Liver (tissue), 3 donors: ENCODE results near the gene ZNF334.

Source experiments
- CTCF ChIP-seq: fragments of 150-350 bp; IDR thresholded peaks from 2 replicates; pipeline ENCODE4 v1.5.1; 2017; ENCODE audit warnings: improper control_type of control experiment, low read depth, low read length; ENCODE audit not compliant: missing input control
- FOXA1 ChIP-seq: IDR thresholded peaks from 2 replicates; pipeline ENCODE4 v1.6.1; 2016; ENCODE audit warnings: antibody characterized with exemption
- HNF4G ChIP-seq: IDR thresholded peaks from 2 replicates; pipeline ENCODE4 v1.6.1; 2016; ENCODE audit warnings: antibody characterized with exemption
- RAD21 ChIP-seq, 2 donors: IDR thresholded peaks; 2 replicates each; pipeline ENCODE4 v1.6.1; 2016; ENCODE audit warnings: antibody characterized with exemption in 2 of 2, mild to moderate bottlenecking in 2 of 2
- REST ChIP-seq: IDR thresholded peaks from 2 replicates; pipeline ENCODE4 v1.6.1; 2016; ENCODE audit warnings: antibody characterized with exemption, mild to moderate bottlenecking
- RXRA ChIP-seq, 2 donors: IDR thresholded peaks; 2 replicates each; pipeline ENCODE4 v1.6.1; 2017 to 2018; ENCODE audit warnings: antibody characterized with exemption in 2 of 2, mild to moderate bottlenecking in 1 of 2
- TAF1 ChIP-seq: conservative IDR thresholded peaks from 2 replicates; pipeline ENCODE4 v1.6.1; 2016; ENCODE audit warnings: antibody characterized with exemption, mild to moderate bottlenecking
- TF ChIP-seq, protein P1 (sequence below): IDR thresholded peaks from 2 replicates; pipeline ENCODE4 v1.6.1; 2016; ENCODE audit warnings: antibody characterized with exemption
- donor health status: healthy.
- donor health status: healthy.

GRCh38 chr20:46543033-46543432 is 29.7 kb upstream of the ZNF334 start:
- no peak for TF ChIP-seq CTCF
- TF ChIP-seq RAD21 (IDR thresholded peaks at IDR 0.05): no peak
- TF ChIP-seq FOXA1: no peak
- no peak for TF ChIP-seq RXRA (IDR thresholded peaks at IDR 0.05)
- TF ChIP-seq REST: no peak
- no peak for TF ChIP-seq TAF1
- TF ChIP-seq, protein P1, sequence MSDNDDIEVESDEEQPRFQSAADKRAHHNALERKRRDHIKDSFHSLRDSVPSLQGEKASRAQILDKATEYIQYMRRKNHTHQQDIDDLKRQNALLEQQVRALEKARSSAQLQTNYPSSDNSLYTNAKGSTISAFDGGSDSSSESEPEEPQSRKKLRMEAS: no peak
- no peak for TF ChIP-seq HNF4G
